ENCODE results near the gene CTNND1. TPM values are rescaled to one million over a fixed set of nuclear protein-coding genes. Genes with fewer than 3 reads are reported as not detected.
A peak's percentile ranks its signal among the peaks of the same experiment; 100 is the strongest.
"Not testable (repeated sequence)": the region's sequence is repeated elsewhere in the genome, so short reads cannot be mapped to it uniquely, and the experiment has no call there.

Gene CTNND1, protein sequence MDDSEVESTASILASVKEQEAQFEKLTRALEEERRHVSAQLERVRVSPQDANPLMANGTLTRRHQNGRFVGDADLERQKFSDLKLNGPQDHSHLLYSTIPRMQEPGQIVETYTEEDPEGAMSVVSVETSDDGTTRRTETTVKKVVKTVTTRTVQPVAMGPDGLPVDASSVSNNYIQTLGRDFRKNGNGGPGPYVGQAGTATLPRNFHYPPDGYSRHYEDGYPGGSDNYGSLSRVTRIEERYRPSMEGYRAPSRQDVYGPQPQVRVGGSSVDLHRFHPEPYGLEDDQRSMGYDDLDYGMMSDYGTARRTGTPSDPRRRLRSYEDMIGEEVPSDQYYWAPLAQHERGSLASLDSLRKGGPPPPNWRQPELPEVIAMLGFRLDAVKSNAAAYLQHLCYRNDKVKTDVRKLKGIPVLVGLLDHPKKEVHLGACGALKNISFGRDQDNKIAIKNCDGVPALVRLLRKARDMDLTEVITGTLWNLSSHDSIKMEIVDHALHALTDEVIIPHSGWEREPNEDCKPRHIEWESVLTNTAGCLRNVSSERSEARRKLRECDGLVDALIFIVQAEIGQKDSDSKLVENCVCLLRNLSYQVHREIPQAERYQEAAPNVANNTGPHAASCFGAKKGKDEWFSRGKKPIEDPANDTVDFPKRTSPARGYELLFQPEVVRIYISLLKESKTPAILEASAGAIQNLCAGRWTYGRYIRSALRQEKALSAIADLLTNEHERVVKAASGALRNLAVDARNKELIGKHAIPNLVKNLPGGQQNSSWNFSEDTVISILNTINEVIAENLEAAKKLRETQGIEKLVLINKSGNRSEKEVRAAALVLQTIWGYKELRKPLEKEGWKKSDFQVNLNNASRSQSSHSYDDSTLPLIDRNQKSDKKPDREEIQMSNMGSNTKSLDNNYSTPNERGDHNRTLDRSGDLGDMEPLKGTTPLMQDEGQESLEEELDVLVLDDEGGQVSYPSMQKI
- 180 TPM for total RNA-seq (ENCODE audit: insufficient read depth, low replicate concordance)

DNA sequence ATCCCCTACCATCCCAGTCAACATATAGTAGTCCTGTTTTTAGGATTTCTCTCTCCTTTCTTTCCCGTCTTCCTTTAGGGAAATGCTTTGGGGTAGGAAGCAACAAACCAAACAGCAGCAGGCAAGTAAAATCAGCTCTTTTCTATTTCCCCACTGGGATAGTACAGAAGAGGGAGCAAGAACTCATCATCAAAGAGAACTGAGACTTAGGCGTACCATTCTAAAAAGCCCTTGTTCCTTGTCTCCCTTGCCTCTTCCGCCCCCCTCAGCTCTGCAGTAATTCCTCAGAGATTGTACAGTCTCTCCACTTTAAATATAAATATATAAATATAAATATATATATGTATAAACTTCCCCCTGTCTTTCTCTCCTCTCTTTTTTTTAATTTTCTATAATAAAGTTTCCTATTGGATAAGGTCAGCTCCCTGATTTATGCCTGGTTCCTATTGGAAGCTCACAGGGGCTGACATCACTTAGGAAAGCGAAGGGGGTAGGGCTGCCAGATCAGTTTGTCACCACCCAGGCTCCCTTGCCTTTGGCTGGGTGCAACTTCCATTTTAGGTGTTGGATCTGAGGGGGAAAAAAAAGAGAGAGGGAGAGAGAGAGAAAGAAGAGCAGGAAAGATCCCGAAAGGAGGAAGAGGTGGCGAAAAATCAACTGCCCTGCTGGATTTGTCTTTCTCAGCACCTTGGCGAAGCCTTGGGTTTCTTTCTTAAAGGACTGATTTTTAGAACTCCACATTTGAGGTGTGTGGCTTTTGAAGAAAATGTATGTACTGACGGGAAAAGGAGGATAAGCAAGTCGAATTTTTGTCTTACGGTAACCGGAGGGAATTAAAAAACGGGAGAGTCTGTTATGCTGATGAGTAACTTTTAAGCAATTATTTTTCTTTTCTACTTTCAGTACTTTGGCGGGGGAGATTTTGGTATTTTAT is at the start of gene CTNND1:
Gene CTNND1, plus strand, starts transcription at position 502 of the 934 bp plus-strand sequence. CDS start 29,677 bp downstream, outside the sequence.
- peak; percentile 99 for DNase-seq (ENCODE audit: low spot score)

DNA sequence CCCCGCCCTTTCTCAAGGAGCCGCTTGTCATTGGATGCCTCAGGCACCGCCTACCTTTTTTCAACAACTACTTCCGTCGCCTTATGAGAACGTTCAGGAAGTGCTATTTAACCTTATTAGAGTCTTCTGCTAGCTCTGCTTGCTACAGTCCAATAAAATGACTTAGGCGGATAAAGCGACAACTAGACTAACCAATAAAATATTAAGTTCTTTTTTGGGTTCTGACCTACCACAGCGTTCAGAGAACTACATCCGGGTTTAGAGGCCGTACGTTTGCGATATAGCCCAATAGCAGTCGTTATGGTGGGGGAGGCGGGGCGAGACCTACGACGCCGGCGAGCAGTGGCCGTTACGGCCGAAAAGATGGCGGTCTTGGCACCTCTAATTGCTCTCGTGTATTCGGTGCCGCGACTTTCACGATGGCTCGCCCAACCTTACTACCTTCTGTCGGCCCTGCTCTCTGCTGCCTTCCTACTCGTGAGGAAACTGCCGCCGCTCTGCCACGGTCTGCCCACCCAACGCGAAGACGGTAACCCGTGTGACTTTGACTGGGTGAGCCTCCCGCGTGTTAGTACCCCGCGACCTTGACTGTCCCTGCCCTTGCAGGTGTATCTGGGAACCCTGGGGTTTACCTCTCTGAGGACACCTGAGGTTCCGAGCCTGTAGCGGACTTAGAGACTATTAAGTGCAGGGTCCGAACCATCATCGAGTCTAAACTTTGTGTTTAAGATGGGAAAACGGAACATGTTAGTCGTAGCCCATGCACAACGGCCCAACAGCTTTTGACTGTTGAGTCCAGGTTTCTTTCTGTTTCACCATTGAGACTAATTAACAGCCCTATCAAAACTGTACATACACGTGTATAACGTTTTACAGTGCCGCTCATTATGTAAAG is 49.1 kb upstream of the CTNND1 start, which contains the start of gene TMX2:
Gene TMX2, plus strand, starts transcription at position 338 of the 895 bp plus-strand sequence. Its CDS starts 26 bp downstream, at position 364.
- peak; percentile 99 for DNase-seq (ENCODE audit: low spot score)

DNA sequence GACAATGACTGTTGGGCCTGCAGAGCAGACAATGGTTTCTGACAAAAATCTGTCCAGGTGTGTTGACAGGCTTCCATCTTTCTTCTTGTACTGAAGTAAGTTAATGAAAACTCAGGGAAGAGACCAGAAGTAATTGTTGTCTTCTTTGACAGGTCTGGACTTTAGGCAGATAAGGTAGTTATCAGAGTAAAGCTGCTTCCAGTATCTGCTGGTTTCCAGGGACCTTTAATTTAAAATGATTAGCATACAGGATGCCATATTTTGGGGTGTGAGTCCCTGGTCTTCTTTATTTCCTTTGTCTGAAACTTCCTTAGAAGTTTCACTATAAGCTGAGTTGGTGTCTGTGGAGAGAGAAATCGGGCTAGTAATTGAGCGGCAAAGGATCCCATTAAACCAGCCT is 47.8 kb upstream of the CTNND1 start:
- DNase-seq (ENCODE audit: low spot score): no peak

DNA sequence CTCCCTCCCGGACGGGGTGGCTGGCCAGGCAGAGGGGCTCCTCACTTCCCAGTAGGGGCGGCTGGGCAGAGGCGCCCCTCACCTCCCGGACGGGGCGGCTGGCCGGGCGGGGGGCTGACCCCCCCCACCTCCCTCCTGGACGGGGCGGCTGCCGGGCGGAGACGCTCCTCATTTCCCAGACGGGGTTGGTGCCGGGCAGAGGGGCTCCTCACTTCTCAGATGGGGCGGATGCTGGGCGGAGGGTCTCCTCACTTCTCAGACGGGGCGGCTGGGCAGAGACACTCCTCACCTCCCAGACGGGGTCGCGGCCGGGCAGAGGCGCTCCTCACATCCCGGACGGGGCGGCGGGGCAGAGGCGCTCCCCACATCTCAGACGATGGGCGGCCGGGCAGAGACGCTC is 44.9 kb upstream of the CTNND1 start:
- not testable (repeated sequence) for DNase-seq (ENCODE audit: low spot score)

DNA sequence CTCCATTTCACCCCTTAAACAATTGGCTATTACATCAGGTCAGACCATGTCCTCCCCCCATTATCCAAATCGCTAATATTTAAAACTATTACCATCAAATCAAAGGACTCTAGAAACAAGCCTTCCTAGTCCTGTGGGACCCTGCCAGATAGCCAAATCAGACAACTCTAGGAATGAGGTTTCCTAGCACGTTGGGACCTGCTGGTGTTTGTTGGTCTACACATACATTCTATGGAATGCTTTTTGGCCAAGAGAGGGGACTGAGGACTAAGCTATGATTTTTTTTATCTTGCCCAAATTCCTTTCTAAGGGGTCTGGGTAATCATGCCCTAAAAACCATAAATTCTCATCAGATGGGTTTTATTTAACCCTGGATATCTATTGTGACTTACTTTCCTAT is 34.4 kb upstream of the CTNND1 start:
- DNase-seq (ENCODE audit: low spot score): no peak

DNA sequence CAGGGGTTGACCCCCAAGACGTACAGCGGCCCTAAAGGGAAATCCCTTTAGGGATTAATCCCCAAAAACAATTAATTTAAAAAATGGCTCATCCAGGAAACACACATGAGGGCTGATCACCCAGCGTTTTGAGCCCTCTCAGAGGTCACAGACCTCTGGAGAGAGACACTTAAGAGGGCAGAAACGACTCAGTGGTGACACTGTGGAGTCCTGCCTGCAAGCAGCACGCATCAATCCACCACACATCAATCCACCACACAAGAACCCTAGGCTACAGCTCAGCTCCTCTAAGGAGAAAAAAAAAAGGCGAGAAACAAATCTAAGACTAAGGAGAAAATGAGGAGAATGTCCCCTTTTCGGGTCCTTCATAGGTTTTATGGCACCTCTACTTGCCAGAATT is 32.8 kb upstream of the CTNND1 start:
- DNase-seq (ENCODE audit: low spot score): no peak

DNA sequence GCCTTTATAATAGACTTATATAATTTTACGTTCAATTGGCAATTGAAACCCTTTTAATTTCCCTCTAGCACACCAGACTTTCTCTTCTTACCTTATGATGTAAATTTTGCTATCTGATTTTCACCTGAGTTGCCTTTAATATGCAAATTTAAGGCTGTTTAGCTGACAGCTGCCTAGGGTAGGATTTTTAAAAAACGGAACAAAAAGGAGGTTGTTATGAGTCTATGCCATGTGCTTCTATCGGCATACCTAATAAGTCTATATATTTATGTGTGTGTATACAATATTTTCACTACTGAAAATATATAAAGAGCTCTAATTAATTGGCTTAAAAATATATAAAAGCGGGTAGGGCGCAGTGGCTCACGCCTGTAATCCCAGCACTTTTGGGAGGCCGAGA is 32.1 kb upstream of the CTNND1 start:
- no peak for DNase-seq (ENCODE audit: low spot score)

DNA sequence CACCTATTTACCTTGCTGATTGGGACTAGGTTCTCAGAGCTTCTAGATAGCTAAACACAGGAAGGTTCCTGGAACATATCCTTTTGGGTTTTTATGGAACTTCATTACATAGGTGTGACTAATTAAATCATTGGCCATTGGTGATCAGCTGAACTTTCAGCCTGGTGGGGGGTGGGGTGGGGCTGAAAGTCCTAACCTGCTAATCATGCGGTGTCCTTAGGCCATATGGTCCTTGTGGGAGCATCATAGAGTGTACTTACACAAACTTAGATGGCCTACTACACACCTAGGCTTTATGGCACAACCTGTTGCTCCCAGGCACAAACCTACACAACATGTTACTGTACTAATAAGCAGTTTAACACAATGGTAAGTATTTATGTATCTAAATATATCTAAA is 28.9 kb upstream of the CTNND1 start:
- DNase-seq (ENCODE audit: low spot score): no peak

DNA sequence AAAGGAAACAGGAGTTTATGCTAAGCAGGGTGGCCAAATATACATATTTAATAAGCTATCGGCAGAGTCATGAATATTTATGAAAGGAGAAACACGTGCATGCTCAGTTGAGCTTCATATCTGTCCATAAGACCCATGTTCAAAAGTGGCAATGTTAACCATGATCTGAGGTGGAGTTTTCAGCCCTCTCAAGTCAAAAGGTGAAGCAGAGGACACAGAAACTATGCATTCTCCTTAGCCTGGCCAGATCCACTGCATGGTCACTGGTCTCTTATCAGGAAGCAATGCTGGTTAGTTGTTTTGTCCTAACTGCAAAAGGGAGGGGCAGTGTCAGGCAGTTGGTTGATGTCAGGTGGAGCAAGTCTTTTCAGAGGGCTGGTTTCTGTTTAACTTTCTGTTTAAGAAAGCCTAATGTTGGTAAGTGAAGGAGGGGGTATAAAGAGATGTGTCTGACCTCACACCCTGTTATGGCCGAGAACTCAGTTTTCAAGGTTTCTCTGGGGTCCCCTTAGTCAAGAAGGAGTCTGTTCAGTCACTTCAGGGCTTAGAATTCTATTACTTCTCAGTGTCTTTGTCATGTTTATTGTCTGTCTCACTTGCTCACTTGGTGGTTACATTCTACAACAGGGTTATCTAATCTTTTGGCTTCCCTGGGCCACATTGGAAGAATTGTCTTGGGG is 25.8 kb upstream of the CTNND1 start:
- no peak for DNase-seq (ENCODE audit: low spot score)

DNA sequence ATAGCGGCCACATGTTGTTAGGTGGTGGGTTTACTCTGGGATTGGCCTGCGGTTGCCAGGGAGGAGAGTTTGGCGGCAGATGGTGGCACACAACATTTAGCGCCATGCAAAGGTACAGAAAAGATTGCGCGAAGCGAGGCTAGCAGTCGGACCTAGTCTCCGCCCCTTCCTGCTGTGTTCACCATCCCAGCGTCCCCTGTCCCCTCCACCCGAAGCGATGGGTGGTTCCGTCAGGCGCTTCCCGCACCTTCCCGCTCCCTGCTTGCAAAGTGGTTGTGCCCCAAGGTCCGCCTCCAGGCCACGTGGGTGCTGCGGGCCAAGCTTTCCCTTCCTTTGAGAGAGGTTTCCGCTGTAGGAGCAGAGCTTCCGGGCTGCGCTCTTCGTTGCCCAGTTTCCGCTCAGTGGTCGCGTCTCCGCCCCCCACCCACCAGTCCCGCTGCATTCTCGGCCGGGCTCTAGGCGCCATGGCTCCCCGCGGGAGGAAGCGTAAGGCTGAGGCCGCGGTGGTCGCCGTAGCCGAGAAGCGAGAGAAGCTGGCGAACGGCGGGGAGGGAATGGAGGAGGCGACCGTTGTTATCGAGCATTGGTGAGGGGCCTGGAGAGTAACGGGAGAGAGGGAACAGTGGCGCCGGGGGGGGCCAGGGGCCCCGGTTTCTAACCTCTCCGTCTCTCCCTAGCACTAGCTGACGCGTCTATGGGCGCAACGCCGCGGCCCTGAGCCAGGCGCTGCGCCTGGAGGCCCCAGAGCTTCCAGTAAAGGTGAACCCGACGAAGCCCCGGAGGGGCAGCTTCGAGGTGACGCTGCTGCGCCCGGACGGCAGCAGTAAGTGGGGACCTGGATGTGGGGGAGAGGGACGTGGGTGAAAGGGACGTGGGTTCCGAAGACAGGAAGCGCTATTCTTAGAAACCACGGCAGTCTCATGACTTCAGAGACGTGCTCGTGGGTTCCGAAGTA is 20.2 kb upstream of the CTNND1 start, which contains the start of gene SELENOH:
Gene SELENOH, plus strand, starts transcription at position 360 of the 955 bp plus-strand sequence. Its CDS starts 105 bp downstream, at position 465.
- DNase-seq (ENCODE audit: low spot score): peak; percentile 99

DNA sequence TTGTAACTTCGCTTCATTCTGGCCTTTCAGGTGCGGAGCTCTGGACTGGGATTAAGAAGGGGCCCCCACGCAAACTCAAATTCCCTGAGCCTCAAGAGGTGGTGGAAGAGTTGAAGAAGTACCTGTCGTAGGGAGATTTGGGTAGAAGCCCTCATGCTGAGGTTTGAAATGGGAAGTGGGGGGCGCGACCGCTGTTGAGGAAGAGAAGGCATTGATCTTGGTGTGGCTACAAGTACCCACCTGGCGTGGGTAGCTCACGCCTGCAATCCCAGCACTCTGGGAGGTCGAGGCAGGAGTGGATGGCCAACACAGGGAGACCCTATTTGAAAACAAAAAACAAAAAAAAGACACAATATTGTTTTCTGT is 19.5 kb upstream of the CTNND1 start:
- DNase-seq (ENCODE audit: low spot score): no peak

DNA sequence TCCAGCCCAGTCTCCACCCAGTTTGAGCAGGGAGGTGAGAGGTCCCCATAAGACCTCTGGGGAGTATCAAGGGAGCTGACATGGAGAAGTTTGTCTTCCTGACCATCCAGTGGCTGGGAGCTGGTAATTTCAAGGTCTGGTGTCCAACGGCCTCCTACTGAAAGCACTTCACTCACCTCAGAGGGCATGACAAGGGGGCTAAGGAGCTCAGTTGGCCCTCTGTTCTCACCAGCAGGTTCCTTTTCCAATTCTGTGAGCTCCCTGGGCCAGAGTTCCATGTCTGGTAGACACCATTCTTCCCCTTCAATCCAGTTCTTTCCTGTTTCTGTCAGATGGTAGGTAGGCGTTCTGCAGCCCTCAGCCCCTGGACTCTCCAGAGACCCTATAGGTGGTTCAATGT is 17.2 kb upstream of the CTNND1 start:
- DNase-seq (ENCODE audit: low spot score): no peak

DNA sequence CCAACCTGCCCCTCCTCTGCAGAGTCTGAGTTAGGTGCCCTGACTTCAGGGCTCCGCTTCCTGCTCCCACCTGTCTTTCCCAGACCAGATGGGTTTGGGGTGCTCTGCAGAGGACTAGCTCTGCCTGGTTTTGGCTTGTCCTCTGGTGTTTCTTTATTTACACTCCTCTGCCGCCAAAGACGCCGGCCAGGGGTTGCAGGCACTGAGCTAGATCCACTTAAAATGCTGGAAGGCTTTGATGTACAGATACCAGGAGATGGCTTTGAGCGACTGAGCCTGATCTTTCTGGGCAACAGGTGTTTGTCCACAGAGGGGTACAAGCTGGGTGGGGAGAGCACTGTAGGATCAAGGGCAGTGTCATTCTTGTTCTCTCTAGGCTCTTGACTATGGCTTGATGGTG is 16.4 kb upstream of the CTNND1 start:
- DNase-seq (ENCODE audit: low spot score): no peak

DNA sequence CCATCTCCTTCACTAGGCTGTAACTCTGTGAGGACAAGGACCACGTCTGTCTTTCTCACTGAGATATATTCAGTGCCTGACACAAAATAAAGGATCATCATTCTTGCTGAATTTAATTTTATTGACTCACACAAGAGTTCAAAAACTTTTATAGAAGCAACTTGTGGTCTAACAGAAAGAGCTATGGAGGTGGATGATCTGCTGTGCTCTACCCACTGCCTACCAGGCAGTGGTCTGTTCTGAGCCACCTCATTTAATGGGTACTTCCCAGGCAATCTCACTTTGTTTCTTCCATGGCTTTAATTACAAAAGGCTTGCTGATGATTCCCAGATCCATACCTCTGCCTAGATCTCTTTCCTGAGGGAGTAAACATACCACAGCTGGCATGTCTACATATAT is 14.7 kb upstream of the CTNND1 start:
- no peak for DNase-seq (ENCODE audit: low spot score)

DNA sequence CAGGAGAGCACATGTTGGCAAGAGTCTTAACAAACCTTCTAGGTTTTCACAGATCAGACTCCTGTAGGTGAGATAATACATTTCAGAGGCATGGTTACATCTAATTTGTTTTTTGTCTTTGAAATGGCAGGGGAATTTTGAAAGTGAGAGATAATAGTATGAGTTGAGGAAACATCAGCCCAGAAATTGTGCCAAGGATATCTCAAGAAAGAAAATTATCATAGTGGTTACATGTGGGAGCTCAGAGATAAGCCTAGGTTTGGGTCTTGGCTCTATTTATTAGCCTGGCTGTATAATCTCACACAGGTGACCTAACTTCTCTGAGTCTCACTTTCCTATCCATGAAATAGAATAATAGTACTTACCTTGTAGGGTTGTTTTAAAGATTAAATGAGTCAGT is 10.4 kb upstream of the CTNND1 start:
- DNase-seq (ENCODE audit: low spot score): no peak

DNA sequence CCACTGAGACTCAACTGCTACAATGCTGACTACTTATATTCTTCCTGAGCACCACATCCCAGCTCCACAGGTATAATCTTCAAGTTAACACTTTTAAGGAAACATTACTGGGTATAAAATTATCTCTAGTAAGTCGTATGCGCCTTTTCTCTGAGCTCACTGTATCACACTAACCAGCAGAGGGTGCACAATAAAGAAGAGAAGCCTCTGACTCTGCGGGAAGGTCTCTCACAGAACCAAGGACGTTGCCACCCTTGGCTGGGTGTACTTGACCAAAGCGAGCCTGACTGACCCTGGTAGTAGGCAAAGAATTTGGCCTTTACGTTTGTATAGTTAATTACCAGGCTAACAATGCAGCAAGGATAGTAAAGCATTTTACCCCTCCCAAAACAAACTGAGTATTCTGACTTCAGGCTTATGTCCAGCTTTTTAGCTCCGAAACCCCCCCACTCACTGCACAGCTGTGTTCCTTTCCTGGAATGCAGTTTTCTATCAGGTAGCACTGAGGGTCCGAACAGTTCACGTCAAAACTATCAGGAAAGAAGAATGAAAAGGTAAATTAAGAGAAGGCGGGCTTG is 9.8 kb upstream of the CTNND1 start, which contains the start of gene BTBD18:
Gene BTBD18, minus strand, starts transcription at position 144 of the 578 bp plus-strand sequence. CDS start 631 bp downstream, outside the sequence.
- peak; percentile 31 for DNase-seq (ENCODE audit: low spot score)

DNA sequence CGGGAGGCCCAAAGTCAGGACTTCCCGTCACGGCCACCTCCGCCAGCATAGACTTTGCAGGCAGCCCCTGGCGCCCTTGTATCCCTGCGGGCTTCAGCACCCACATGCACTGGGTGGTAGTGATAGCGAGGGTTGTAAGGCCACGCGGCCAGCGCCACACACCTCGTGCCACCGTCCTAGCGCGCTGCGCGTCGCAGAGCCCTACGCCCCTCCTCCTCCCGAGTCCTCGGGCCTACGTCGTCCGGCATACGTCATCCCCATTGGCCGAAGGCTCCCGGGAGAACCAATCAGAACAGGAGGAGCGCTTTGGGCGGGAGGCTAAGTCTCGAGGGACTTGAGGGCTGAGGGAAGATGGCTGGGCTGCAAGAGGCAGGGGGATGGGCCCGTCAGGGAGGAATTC is 8.6 kb upstream of the CTNND1 start:
- no peak for DNase-seq (ENCODE audit: low spot score)

DNA sequence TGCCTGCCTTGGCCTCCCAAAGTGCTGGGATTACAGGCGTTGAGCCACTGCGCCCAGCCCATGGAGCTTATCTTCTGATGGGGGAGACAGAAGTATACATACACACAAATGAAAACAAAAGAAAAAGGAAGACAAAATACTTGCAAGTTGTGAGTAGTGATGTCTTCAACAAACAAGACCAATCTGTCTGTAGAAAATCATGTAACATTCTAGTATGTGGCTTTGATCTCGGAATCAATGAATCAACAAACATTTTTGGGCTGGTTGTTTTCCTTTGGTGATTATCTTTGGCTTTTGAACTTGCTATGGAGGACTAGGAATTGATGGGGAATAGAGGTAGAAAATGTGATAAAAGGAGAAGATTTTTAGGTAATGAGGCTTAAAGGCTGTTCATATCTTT is 3.4 kb upstream of the CTNND1 start:
- no peak for DNase-seq (ENCODE audit: low spot score)

Data from umbilical cord (tissue), 2 donors.